ENCODE results near the gene EDIL3. TPM values are rescaled to one million over a fixed set of nuclear protein-coding genes. Genes with fewer than 3 reads are reported as not detected.

EDIL3 gene
- total and polyA plus RNA-seq, 2 donors (not counting 3 experiments of a cell fraction or from before 2014, with no cell fraction given), result 9.1 to 28.8 TPM

- dilution Hi-C loops (cut with MboI; ENCODE audit: extremely low pct_ligation_motif_present, low sequenced_read_pairs), result no loop called here
Observed at GRCh38 chr5:84045964-84046363, 338.7 kb downstream of the EDIL3 start.

More at GRCh38 chr5:84045964-84046363, 338.7 kb downstream of the EDIL3 start:
- H3K4me2 ChIP-seq (ENCODE audit: insufficient read depth, low read length), result no peak overlapping the region
- no peak for TF ChIP-seq JUN (IDR thresholded peaks at IDR 0.05; ENCODE audit: borderline replicate concordance, insufficient read depth, insufficient read length, low read depth)
- TF ChIP-seq FOS (IDR thresholded peaks at IDR 0.05; ENCODE audit: borderline replicate concordance, insufficient read depth, low read length), result no peak
- no peak for TF ChIP-seq CTCF (IDR thresholded peaks at IDR 0.05; ENCODE audit: extremely low read depth in 1 of 2, insufficient read depth in 1 of 2, low read depth in 1 of 2, low read length in 2 of 2)
- TF ChIP-seq EZH2 (IDR thresholded peaks at IDR 0.05; ENCODE audit: borderline replicate concordance, low read depth, low read length, severe bottlenecking), result no peak
- no peak for TF ChIP-seq MAX (IDR thresholded peaks at IDR 0.05; ENCODE audit: insufficient read depth, insufficient read length)
- TF ChIP-seq GATA2 (IDR thresholded peaks at IDR 0.05; ENCODE audit: insufficient read depth, insufficient read length, low read depth, low read length), result no peak
- TF ChIP-seq POLR2AphosphoS5 (IDR thresholded peaks at IDR 0.05; ENCODE audit: insufficient read depth, low read depth, low read length), result no peak
- TF ChIP-seq MYC (IDR thresholded peaks at IDR 0.05; ENCODE audit: low read depth, low read length), result no peak
- TF ChIP-seq POLR2A (IDR thresholded peaks at IDR 0.05; ENCODE audit: low read depth, low read length), result no peak
- no peaks in the 10 kb centered on the region for H3K4me1 ChIP-seq (ENCODE audit: control insufficient read depth, extremely low read depth, insufficient read depth, low read length)
- no peak overlapping the region for H3K4me3 ChIP-seq (replicated peaks in 1 of 3; ENCODE audit: insufficient read depth in 1 of 3, low read depth in 1 of 3, low read length in 3 of 3)
- H3K27ac ChIP-seq (ENCODE audit: insufficient read depth, low read depth, low read length), result no peak overlapping the region
- no peaks in the 10 kb centered on the region for H3K36me3 ChIP-seq (ENCODE audit: control insufficient read depth in 2 of 2, extremely low read depth in 1 of 2, insufficient read depth in 2 of 2, low read length in 2 of 2)
- H3K27me3 ChIP-seq (ENCODE audit: control insufficient read depth in 2 of 2, insufficient read depth in 2 of 2, low read length in 2 of 2), result no peaks in the 10 kb centered on the region
- no peaks in the 10 kb centered on the region for H3K9me1 ChIP-seq (replicated peaks; ENCODE audit: control insufficient read depth, extremely low read depth, insufficient read depth, low read length)
- no peak for FAIRE-seq
- H4K20me1 ChIP-seq (replicated peaks; ENCODE audit: control insufficient read depth, extremely low read depth, insufficient read depth, low read length), result no peaks in the 10 kb centered on the region
- H2AFZ ChIP-seq (ENCODE audit: low read depth, low read length), result no peak overlapping the region
- intact Hi-C loops (cut with micrococcal nuclease), result no loop called here
- BruUV-seq (replicated peaks), result no TSS peak
- no peak for DNase-seq (ENCODE audit: low read depth, low spot score)
- no peak overlapping the region for H3K9ac ChIP-seq (replicated peaks; ENCODE audit: extremely low read depth, insufficient read depth, low read length)
- POLR2A ChIA-PET, result no interaction called here
- CTCF ChIA-PET, result interaction anchor here (0.7 kb wide), 1 partner anchor 118 kb away, joined by 3 read pairs; no protein-coding TSS in a partner anchor
- no peaks in the 10 kb centered on the region for H3K79me2 ChIP-seq (ENCODE audit: control insufficient read depth, insufficient read depth, low read length)
- H3K9me3 ChIP-seq (replicated peaks; ENCODE audit: control insufficient read depth, insufficient read depth, low read length), result no peaks in the 10 kb centered on the region
